HCT116 (cell line): Measurements from ENCODE around the gene MED31. TPM values are rescaled to one million over a fixed set of nuclear protein-coding genes. Genes with fewer than 3 reads are reported as not detected.

Experiments
- ATAC-seq: fragments of 200-7000 bp; cut with Tn5 transposase; 2 replicates; pipeline ENCODE4 v1.9.1; 2020; ENCODE audit warnings: mild to moderate bottlenecking, moderate library complexity
- BruUV-seq: library from RNA; stranded (reverse); fragments of 400-500 nt; replicated peaks from 2 replicates; lab custom pipeline; 2021; lab: Mats Ljungman, UMichigan
- CTCF ChIA-PET: fragments of 300-600 bp; sonication (Branson Sonifier 250); formaldehyde crosslinking; loops from one replicate; lab custom pipeline; 2021; ENCODE audit warnings: antibody characterized with exemption; lab: Charles Lee
- POLR2A ChIA-PET: fragments of 300-600, 350-600 bp; sonication (Branson Sonifier 250); formaldehyde crosslinking; loops from one replicate; lab custom pipeline; 2021; ENCODE audit warnings: antibody characterized with exemption; lab: Charles Lee
- RAD21 ChIA-PET, 2 experiments: fragments of 300-600 bp; sonication (Branson Sonifier 250); formaldehyde crosslinking; loops; one replicate each; lab custom pipeline; 2023; ENCODE audit warnings: low total read pairs in 2 of 2; ENCODE audit not compliant: uncharacterized antibody in 2 of 2, unreplicated experiment in 2 of 2, low non-redundant PET in 1 of 2; lab: Charles Lee
- DNase-seq: peaks from one replicate; pipeline ENCODE4 v3.0.0-alpha.2; 2010; ENCODE audit warnings: low read depth, low spot score
- H2AFZ ChIP-seq: fragments of 200-600 bp; shearing (Covaris generic), sonication (generic); 2 replicates; pipeline ENCODE4 v1.6.1; 2017; ENCODE audit warnings: low read depth, mixed run types, mixed read lengths, antibody characterized with exemption, low read length; ENCODE audit not compliant: poor library complexity, severe bottlenecking
- H3K27ac ChIP-seq: 2 replicates; pipeline ENCODE4 v1.5.1; 2012; ENCODE audit warnings: low read depth, low read length
- H3K27me3 ChIP-seq: fragments of 200-600 bp; sonication (generic); 2 replicates; pipeline ENCODE4 v1.6.1; 2016; ENCODE audit warnings: mixed run types, low read length, mixed read lengths; ENCODE audit not compliant: insufficient read depth
- H3K36me3 ChIP-seq, 2 experiments: fragments of 200-500 bp in 1 of 2; fragments of 200-600 bp in 1 of 2; sonication (Bioruptor generic) in 1 of 2; sonication (generic) in 1 of 2; 2 replicates each; pipeline versions ENCODE4 v1.5.1 to v1.6.1; 2014 to 2016; ENCODE audit warnings: low read length in 2 of 2, inconsistent platforms in 1 of 2, mixed read lengths in 1 of 2, mixed run types in 1 of 2; ENCODE audit not compliant: insufficient read depth in 2 of 2, control insufficient read depth in 1 of 2
- H3K4me1 ChIP-seq, 2 experiments: fragments of 200-600 bp in 1 of 2; sonication (generic) in 1 of 2; 2 replicates each; pipeline versions ENCODE4 v1.5.1 to v1.6.1; 2012 to 2017; ENCODE audit warnings: low read length in 2 of 2, inconsistent platforms in 1 of 2, mild to moderate bottlenecking in 1 of 2, mixed read lengths in 1 of 2, mixed run types in 1 of 2, moderate library complexity in 1 of 2; ENCODE audit not compliant: insufficient read depth in 2 of 2, control insufficient read depth in 1 of 2
- H3K4me2 ChIP-seq: fragments of 200-600 bp; sonication (generic); 2 replicates; pipeline ENCODE4 v1.6.1; 2017; ENCODE audit warnings: mixed run types, low read length, mixed read lengths
- H3K4me3 ChIP-seq, 2 experiments: fragments of 200-600 bp in 1 of 2; sonication (generic) in 1 of 2; replicated peaks in 1 of 2; 2 replicates each; pipeline ENCODE4 v1.5.1; 2011 to 2016; ENCODE audit warnings: low read length in 2 of 2, control low read depth in 1 of 2, low read depth in 1 of 2, mild to moderate bottlenecking in 1 of 2, mixed read lengths in 1 of 2, mixed run types in 1 of 2
- H3K79me2 ChIP-seq: fragments of 200-600 bp; sonication (generic); 2 replicates; pipeline ENCODE4 v1.6.1; 2017; ENCODE audit warnings: mild to moderate bottlenecking, mixed run types, low read length, moderate library complexity, mixed read lengths; ENCODE audit not compliant: insufficient read depth
- H3K9ac ChIP-seq: fragments of 200-600 bp; sonication (generic); 2 replicates; pipeline ENCODE4 v1.6.1; 2016; ENCODE audit warnings: low read length, mixed read lengths
- H3K9me2 ChIP-seq: fragments of 200-600 bp; sonication (generic), shearing (Covaris generic); 2 replicates; pipeline ENCODE4 v1.6.1; 2017; ENCODE audit warnings: mixed run types, mild to moderate bottlenecking, moderate library complexity; ENCODE audit not compliant: insufficient read depth
- H3K9me3 ChIP-seq, 2 experiments: fragments of 200-500 bp in 1 of 2; fragments of 200-600 bp in 1 of 2; sonication (Bioruptor generic) in 1 of 2; sonication (generic) in 1 of 2; 2 replicates each; pipeline ENCODE4 v1.6.1; 2014 to 2017; ENCODE audit warnings: low read length in 2 of 2, mixed read lengths in 2 of 2, inconsistent platforms in 1 of 2, low read depth in 1 of 2, mild to moderate bottlenecking in 1 of 2, mixed run types in 1 of 2, moderate library complexity in 1 of 2; ENCODE audit not compliant: control insufficient read depth in 1 of 2, insufficient read depth in 1 of 2
- H4K20me1 ChIP-seq: fragments of 200-600 bp; sonication (generic), shearing (Covaris generic); 2 replicates; pipeline ENCODE4 v1.6.1; 2017; ENCODE audit warnings: mixed run types, mild to moderate bottlenecking, moderate library complexity; ENCODE audit not compliant: insufficient read depth
- CEBPB ChIP-seq: IDR thresholded peaks from 2 replicates; pipeline ENCODE4 v1.6.1; 2012; ENCODE audit warnings: low read depth
- EGR1 ChIP-seq: IDR thresholded peaks from 2 replicates; pipeline ENCODE4 v1.6.1; 2012; ENCODE audit warnings: low read depth
- ELF1 ChIP-seq: IDR thresholded peaks from 2 replicates; pipeline ENCODE4 v1.6.1; 2012; ENCODE audit warnings: low read depth, borderline replicate concordance
- EZH2 ChIP-seq: fragments of 200-600 bp; sonication (generic); IDR thresholded peaks from 2 replicates; pipeline ENCODE4 v1.6.1; 2017; ENCODE audit warnings: antibody characterized with exemption, mixed run types
- EZH2phosphoT487 ChIP-seq: fragments of 200-600 bp; IDR thresholded peaks from 2 replicates; pipeline ENCODE4 v1.6.1; 2018; ENCODE audit warnings: antibody characterized with exemption, borderline replicate concordance
- JUND ChIP-seq: IDR thresholded peaks from 2 replicates; pipeline ENCODE4 v1.6.1; 2012
- POLR2AphosphoS5 ChIP-seq: IDR thresholded peaks from 2 replicates; pipeline ENCODE4 v1.6.1; 2011; ENCODE audit warnings: mild to moderate bottlenecking, low read depth, low read length, moderate library complexity
- RAD21 ChIP-seq: IDR thresholded peaks from 2 replicates; pipeline ENCODE4 v1.6.1; 2012; ENCODE audit warnings: low read depth, mild to moderate bottlenecking
- REST ChIP-seq: IDR thresholded peaks from 2 replicates; pipeline ENCODE4 v1.6.1; 2012; ENCODE audit warnings: low read depth
- SIN3A ChIP-seq: IDR thresholded peaks from 2 replicates; pipeline ENCODE4 v1.6.1; 2012; ENCODE audit warnings: low read depth
- SP1 ChIP-seq: IDR thresholded peaks from 2 replicates; pipeline ENCODE4 v1.6.1; 2012; ENCODE audit warnings: low read depth
- TCF7L2 ChIP-seq: IDR thresholded peaks from 2 replicates; pipeline ENCODE4 v1.7.0; 2011; ENCODE audit warnings: borderline replicate concordance, inconsistent platforms; ENCODE audit not compliant: insufficient read depth, insufficient read length; ENCODE audit errors: extremely low read depth
- YY1 ChIP-seq: IDR thresholded peaks from 2 replicates; pipeline ENCODE4 v1.6.1; 2011; ENCODE audit warnings: low read length, low read depth, moderate library complexity, mild to moderate bottlenecking; ENCODE audit not compliant: insufficient replicate concordance; ENCODE audit errors: extremely low read depth
- ZFX ChIP-seq: fragments of 450-650 bp; IDR thresholded peaks from 2 replicates; pipeline ENCODE4 v1.6.1; 2017
- intact Hi-C: fragments of 100-400 bp; cut with micrococcal nuclease; formaldehyde crosslinking; loops from 2 replicates; pipeline ENCODE4 v1.10.0; 2022
- total RNA-seq: library from RNA; stranded (reverse); gene quantifications from one replicate; pipeline ENCODE4 v1.2.1, GENCODE V29; 2021; ENCODE audit not compliant: unreplicated experiment
- TF ChIP-seq, protein P1 (sequence below): IDR thresholded peaks from 2 replicates; pipeline ENCODE4 v1.6.1; 2011; ENCODE audit warnings: mild to moderate bottlenecking, low read length, moderate library complexity; ENCODE audit not compliant: insufficient replicate concordance; ENCODE audit errors: extremely low read depth
- TF ChIP-seq, protein P2 (sequence below): IDR thresholded peaks from 2 replicates; pipeline ENCODE4 v1.6.1; 2012
- TF ChIP-seq, protein P3 (sequence below): IDR thresholded peaks from 2 replicates; pipeline ENCODE4 v1.6.1; 2012
- TF ChIP-seq, protein P4 (sequence below), 3 experiments: fragments of 200-600 bp in 1 of 3; sonication (generic) in 1 of 3; IDR thresholded peaks in 2 of 3; conservative IDR thresholded peaks in 1 of 3; 2 replicates each; pipeline ENCODE4 v1.5.1; 2012 to 2017; ENCODE audit warnings: low read depth in 2 of 3, low read length in 2 of 3, antibody characterized with exemption in 1 of 3, borderline replicate concordance in 1 of 3, control low read depth in 1 of 3, mild to moderate bottlenecking in 1 of 3, mixed read lengths in 1 of 3, mixed run types in 1 of 3, moderate library complexity in 1 of 3; ENCODE audit not compliant: insufficient read depth in 1 of 3

Gene MED31
- total RNA-seq, 1 experiment from 2014 or later, result 20.3 TPM

- Histone ChIP-seq H3K4me1 (no peaks in the 10 kb centered on the region), H3K27me3 (no peaks in the 10 kb centered on the region), H2AFZ (no peak overlapping the region), H3K4me3 (no peak overlapping the region), H3K27ac (no peak overlapping the region), H4K20me1 (no peaks in the 10 kb centered on the region), H3K9ac (no peak overlapping the region), H3K4me2 (no peak overlapping the region), H3K9me3 (no peaks in the 10 kb centered on the region), H3K36me3 (peaks cover 23 to 28% of the 10 kb centered on the region in 2 experiments; a peak in 3 of 4 replicates), H3K9me2 (no peaks in the 10 kb centered on the region), H3K79me2 (peaks cover 8% of the 10 kb centered on the region; the same call in 1 of the 2 replicates)
- RAD21 ChIA-PET, result no interaction called here
- POLR2A ChIA-PET, result no interaction called here
- no peak for DNase-seq
- BruUV-seq, result no TSS peak
- CTCF ChIA-PET, result no interaction called here
- TF ChIP-seq EZH2 (no peak), SP1 (no peak), SIN3A (no peak), EZH2phosphoT487 (no peak), EGR1 (no peak), JUND (no peak), REST (no peak), YY1 (no peak), TCF7L2 (no peak), RAD21 (no peak), ELF1 (no peak), POLR2AphosphoS5 (no peak), ZFX (no peak), CEBPB (no peak)
- TF ChIP-seq, protein P1, sequence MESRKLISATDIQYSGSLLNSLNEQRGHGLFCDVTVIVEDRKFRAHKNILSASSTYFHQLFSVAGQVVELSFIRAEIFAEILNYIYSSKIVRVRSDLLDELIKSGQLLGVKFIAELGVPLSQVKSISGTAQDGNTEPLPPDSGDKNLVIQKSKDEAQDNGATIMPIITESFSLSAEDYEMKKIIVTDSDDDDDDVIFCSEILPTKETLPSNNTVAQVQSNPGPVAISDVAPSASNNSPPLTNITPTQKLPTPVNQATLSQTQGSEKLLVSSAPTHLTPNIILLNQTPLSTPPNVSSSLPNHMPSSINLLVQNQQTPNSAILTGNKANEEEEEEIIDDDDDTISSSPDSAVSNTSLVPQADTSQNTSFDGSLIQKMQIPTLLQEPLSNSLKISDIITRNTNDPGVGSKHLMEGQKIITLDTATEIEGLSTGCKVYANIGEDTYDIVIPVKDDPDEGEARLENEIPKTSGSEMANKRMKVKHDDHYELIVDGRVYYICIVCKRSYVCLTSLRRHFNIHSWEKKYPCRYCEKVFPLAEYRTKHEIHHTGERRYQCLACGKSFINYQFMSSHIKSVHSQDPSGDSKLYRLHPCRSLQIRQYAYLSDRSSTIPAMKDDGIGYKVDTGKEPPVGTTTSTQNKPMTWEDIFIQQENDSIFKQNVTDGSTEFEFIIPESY, result no peak
- TF ChIP-seq, protein P2, sequence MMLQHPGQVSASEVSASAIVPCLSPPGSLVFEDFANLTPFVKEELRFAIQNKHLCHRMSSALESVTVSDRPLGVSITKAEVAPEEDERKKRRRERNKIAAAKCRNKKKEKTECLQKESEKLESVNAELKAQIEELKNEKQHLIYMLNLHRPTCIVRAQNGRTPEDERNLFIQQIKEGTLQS, result no peak
- TF ChIP-seq, protein P3, sequence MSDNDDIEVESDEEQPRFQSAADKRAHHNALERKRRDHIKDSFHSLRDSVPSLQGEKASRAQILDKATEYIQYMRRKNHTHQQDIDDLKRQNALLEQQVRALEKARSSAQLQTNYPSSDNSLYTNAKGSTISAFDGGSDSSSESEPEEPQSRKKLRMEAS, result no peak
- TF ChIP-seq, protein P4, sequence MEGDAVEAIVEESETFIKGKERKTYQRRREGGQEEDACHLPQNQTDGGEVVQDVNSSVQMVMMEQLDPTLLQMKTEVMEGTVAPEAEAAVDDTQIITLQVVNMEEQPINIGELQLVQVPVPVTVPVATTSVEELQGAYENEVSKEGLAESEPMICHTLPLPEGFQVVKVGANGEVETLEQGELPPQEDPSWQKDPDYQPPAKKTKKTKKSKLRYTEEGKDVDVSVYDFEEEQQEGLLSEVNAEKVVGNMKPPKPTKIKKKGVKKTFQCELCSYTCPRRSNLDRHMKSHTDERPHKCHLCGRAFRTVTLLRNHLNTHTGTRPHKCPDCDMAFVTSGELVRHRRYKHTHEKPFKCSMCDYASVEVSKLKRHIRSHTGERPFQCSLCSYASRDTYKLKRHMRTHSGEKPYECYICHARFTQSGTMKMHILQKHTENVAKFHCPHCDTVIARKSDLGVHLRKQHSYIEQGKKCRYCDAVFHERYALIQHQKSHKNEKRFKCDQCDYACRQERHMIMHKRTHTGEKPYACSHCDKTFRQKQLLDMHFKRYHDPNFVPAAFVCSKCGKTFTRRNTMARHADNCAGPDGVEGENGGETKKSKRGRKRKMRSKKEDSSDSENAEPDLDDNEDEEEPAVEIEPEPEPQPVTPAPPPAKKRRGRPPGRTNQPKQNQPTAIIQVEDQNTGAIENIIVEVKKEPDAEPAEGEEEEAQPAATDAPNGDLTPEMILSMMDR (IDR thresholded peaks at IDR 0.05 in 2 of 3, conservative IDR thresholded peaks at IDR 0.05 in 1 of 3; ENCODE audit: borderline replicate concordance in 1 of 3, insufficient read depth in 1 of 3, low read depth in 2 of 3, low read length in 2 of 3), result no peak
- intact Hi-C loops, result no loop called here
- ATAC-seq, result no peak
These were observed 18.1 kb downstream of the MED31 start for GRCh38 chr17:6633263-6633662.
